ENCODE measurements around the gene ADH4. TPM values are rescaled to one million over a fixed set of nuclear protein-coding genes. Genes with fewer than 3 reads are reported as not detected.

Gene ADH4
- total RNA-seq, 1 experiment from 2014 or later: not detected

GRCh38 chr4:99091216-99091575 is 52.9 kb downstream of the ADH4 start:
- H4K8ac ChIP-seq (replicated peaks; ENCODE audit: insufficient read length, low read depth, low read length): no peak overlapping the region
- Mint-ChIP-seq H3K36me3 (ENCODE audit: insufficient read depth in 1 of 3, low read depth in 3 of 3) (peaks cover 0 to 15% (median 4%) of the 10 kb centered on the region in 3 experiments; a peak in 6 of 7 replicates), H3K9me3 (peaks cover 0 to 2% of the 10 kb centered on the region in 2 experiments; a peak in 3 of 5 replicates), H3K4me3 (no peak overlapping the region; a peak in 1 of 5 replicates), H3K27ac (0 out of 7 replicates have a peak overlapping the region, but pooled peaks of 1 of the 3 experiments have one; percentile 79), H3K4me1 (peaks cover 28 to 30% of the 10 kb centered on the region in 2 experiments), H3K27me3 (ENCODE audit: low read depth) (no peaks in the 10 kb centered on the region)
- H4K5ac ChIP-seq (ENCODE audit: insufficient read length, low read depth, low read length): no peak overlapping the region
- H2BK5ac ChIP-seq (ENCODE audit: insufficient read length, low read length): no peak overlapping the region
- no peaks in the 10 kb centered on the region for H4K20me1 ChIP-seq (ENCODE audit: control insufficient read depth, insufficient read depth, insufficient read length)
- no peak overlapping the region for H3K9ac ChIP-seq (ENCODE audit: extremely low read depth, insufficient read length, low read length)
- no peak overlapping the region for H2AK5ac ChIP-seq (ENCODE audit: insufficient read length, low read length)
- H3K23ac ChIP-seq (ENCODE audit: insufficient read length, low read depth, low read length): no peak overlapping the region
- no peak overlapping the region for H2BK12ac ChIP-seq (ENCODE audit: insufficient read length, low read depth, low read length)
- no peak overlapping the region for H3K18ac ChIP-seq (ENCODE audit: insufficient read length, low read depth, low read length)
- H3T11ph ChIP-seq (ENCODE audit: low read length): no peak overlapping the region
- H3K56ac ChIP-seq (ENCODE audit: insufficient read length, low read depth, low read length): no peak overlapping the region
- H3K27me3 ChIP-seq (ENCODE audit: insufficient read depth, low read length): no peaks in the 10 kb centered on the region
- no peak for DNase-seq
- no peak for TF ChIP-seq CTCF (conservative IDR thresholded peaks at IDR 0.05)
- H2BK120ac ChIP-seq (ENCODE audit: low read depth, low read length, poor library complexity, severe bottlenecking): no peak overlapping the region
- WGBS (ENCODE audit: extremely low coverage, insufficient read length, low lambda C conversion rate): no CpG with 5 or more reads among the region's 2 CpGs
- H3K79me2 ChIP-seq (ENCODE audit: insufficient read depth, low read length): peaks cover 9% of the 10 kb centered on the region
- H2BK15ac ChIP-seq (ENCODE audit: low read depth, low read length): no peak overlapping the region
- no peak overlapping the region for H2BK20ac ChIP-seq (ENCODE audit: low read depth, low read length, poor library complexity, severe bottlenecking)
- H2AFZ ChIP-seq (ENCODE audit: low read length): no peak overlapping the region
- H3K4me1 ChIP-seq (ENCODE audit: insufficient read depth, low read length): no peaks in the 10 kb centered on the region
- no peak overlapping the region for H3K27ac ChIP-seq (ENCODE audit: insufficient read length, low read depth, low read length)
- no peak overlapping the region for H3K4me2 ChIP-seq (ENCODE audit: insufficient read depth, insufficient read length, low read length)
- H3K9me3 ChIP-seq (ENCODE audit: control insufficient read depth, low read depth, low read length): no peaks in the 10 kb centered on the region
- no peak overlapping the region for H4K91ac ChIP-seq (ENCODE audit: insufficient read length, low read depth, low read length)
- H3K23me2 ChIP-seq (ENCODE audit: insufficient read length, low read depth, low read length, poor library complexity, severe bottlenecking): peaks cover 8% of the 10 kb centered on the region
- no peak overlapping the region for H3K4ac ChIP-seq (ENCODE audit: low read depth, low read length)
- no peaks in the 10 kb centered on the region for H3K79me1 ChIP-seq (ENCODE audit: insufficient read depth, low read depth, low read length, poor library complexity, severe bottlenecking)
- H3K14ac ChIP-seq (ENCODE audit: insufficient read depth, low read length): no peak overlapping the region
